ENCODE data around the gene PRKAG1. TPM values are rescaled to one million over a fixed set of nuclear protein-coding genes. Genes with fewer than 3 reads are reported as not detected.

PRKAG1 gene
- total and polyA plus RNA-seq, 2 donors from 2014 or later, result 57.1 to 58.4 TPM

- Histone ChIP-seq H3K27ac (ENCODE audit: low read depth in 2 of 2, low read length in 2 of 2) (no peak overlapping the region), H3K4me3 (ENCODE audit: low read length in 3 of 3) (no peak overlapping the region), H3K9me3 (ENCODE audit: control insufficient read depth in 2 of 3, insufficient read depth in 1 of 3, low read length in 3 of 3) (no peaks in the 10 kb centered on the region), H3K4me1 (ENCODE audit: control insufficient read depth in 2 of 3, insufficient read depth in 2 of 3, low read depth in 1 of 3, low read length in 3 of 3) (peaks cover 6 to 12% (median 10%) of the 10 kb centered on the region in 3 donors), H3K9ac (ENCODE audit: low read length in 3 of 3) (no peak overlapping the region), H3K27me3 (ENCODE audit: control insufficient read depth, insufficient read depth, low read length) (no peaks in the 10 kb centered on the region), H3K36me3 (ENCODE audit: control insufficient read depth in 2 of 3, insufficient read depth in 3 of 3, low read length in 3 of 3) (peaks cover 0 to 11% (median 0%) of the 10 kb centered on the region in 3 donors)
- TF ChIP-seq CTCF (IDR thresholded peaks at IDR 0.05; ENCODE audit: borderline replicate concordance, extremely low read depth, insufficient read depth), result no peak
- FAIRE-seq (no peak), DNase-seq (no peak)
- intact Hi-C loops (cut with DNase I), result no loop called here
Observed at GRCh38 chr12:48954061-48954460, 64.5 kb downstream of the PRKAG1 start.

- Histone ChIP-seq H3K4me1 (ENCODE audit: control insufficient read depth in 2 of 3, insufficient read depth in 2 of 3, low read depth in 1 of 3, low read length in 3 of 3) (peaks cover 4 to 9% (median 6%) of the 10 kb centered on the region in 3 donors), H3K4me3 (ENCODE audit: low read length in 3 of 3) (no peak overlapping the region), H3K9me3 (ENCODE audit: control insufficient read depth in 2 of 3, insufficient read depth in 1 of 3, low read length in 3 of 3) (no peaks in the 10 kb centered on the region), H3K27ac (ENCODE audit: low read depth in 2 of 2, low read length in 2 of 2) (no peak overlapping the region), H3K27me3 (ENCODE audit: control insufficient read depth, insufficient read depth, low read length) (no peaks in the 10 kb centered on the region), H3K36me3 (ENCODE audit: control insufficient read depth in 2 of 3, insufficient read depth in 3 of 3, low read length in 3 of 3) (peaks cover 0 to 11% (median 0%) of the 10 kb centered on the region in 3 donors), H3K9ac (ENCODE audit: low read length in 3 of 3) (no peak overlapping the region)
- DNase-seq (no peak), FAIRE-seq (no peak)
- intact Hi-C loops (cut with DNase I), result no loop called here
- TF ChIP-seq CTCF (IDR thresholded peaks at IDR 0.05; ENCODE audit: borderline replicate concordance, extremely low read depth, insufficient read depth), result no peak
Observed at GRCh38 chr12:48952691-48953090, 65.9 kb downstream of the PRKAG1 start.

Other genes with a start within 250 kb of the PRKAG1 start
- gene ADCY6, start 229.7 kb downstream of the PRKAG1 start, total RNA-seq, result 66.9 TPM
- 27.3 TPM for gene ADCY6, start 229.7 kb downstream of the PRKAG1 start, polyA plus RNA-seq (ENCODE audit: insufficient read depth, low read depth, low replicate concordance)
- 19.6 TPM for gene CACNB3, start 200.3 kb downstream of the PRKAG1 start, total RNA-seq
- gene CACNB3, start 200.3 kb downstream of the PRKAG1 start, polyA plus RNA-seq (ENCODE audit: insufficient read depth, low read depth, low replicate concordance), result 17.9 TPM
- gene DDX23, start 166.6 kb downstream of the PRKAG1 start, total RNA-seq, result 65.5 TPM
- 31.9 TPM for gene DDX23, start 166.6 kb downstream of the PRKAG1 start, polyA plus RNA-seq (ENCODE audit: insufficient read depth, low read depth, low replicate concordance)
- 1.0 TPM for gene RND1, start 152.9 kb downstream of the PRKAG1 start, total RNA-seq
- 2.2 TPM for gene RND1, start 152.9 kb downstream of the PRKAG1 start, polyA plus RNA-seq (ENCODE audit: insufficient read depth, low read depth, low replicate concordance)
- 35.3 TPM for gene FKBP11, start 93.3 kb downstream of the PRKAG1 start, total RNA-seq
- 20.1 TPM for gene FKBP11, start 93.3 kb downstream of the PRKAG1 start, polyA plus RNA-seq (ENCODE audit: insufficient read depth, low read depth, low replicate concordance)
- gene ARF3, start 61.3 kb downstream of the PRKAG1 start, total RNA-seq, result 229 TPM
- 111 TPM for gene ARF3, start 61.3 kb downstream of the PRKAG1 start, polyA plus RNA-seq (ENCODE audit: insufficient read depth, low read depth, low replicate concordance)
- 1.9 TPM for gene WNT10B, start 47.0 kb downstream of the PRKAG1 start, total RNA-seq
- not detected for gene WNT10B, start 47.0 kb downstream of the PRKAG1 start, polyA plus RNA-seq (ENCODE audit: insufficient read depth, low read depth, low replicate concordance)
- gene WNT1, start 40.5 kb downstream of the PRKAG1 start, total RNA-seq, result not detected
- not detected for gene WNT1, start 40.5 kb downstream of the PRKAG1 start, polyA plus RNA-seq (ENCODE audit: insufficient read depth, low read depth, low replicate concordance)
- gene DDN, start 19.4 kb downstream of the PRKAG1 start, total RNA-seq, result not detected
- gene DDN, start 19.4 kb downstream of the PRKAG1 start, polyA plus RNA-seq (ENCODE audit: insufficient read depth, low read depth, low replicate concordance), result 27.0 TPM
- gene KMT2D, start 42.0 kb upstream of the PRKAG1 start, total RNA-seq, result 89.9 TPM
- 5.0 TPM for gene KMT2D, start 42.0 kb upstream of the PRKAG1 start, polyA plus RNA-seq (ENCODE audit: insufficient read depth, low read depth, low replicate concordance)
- 0.69 TPM for gene RHEBL1, start 51.2 kb upstream of the PRKAG1 start, total RNA-seq
- 0.52 TPM for gene RHEBL1, start 51.2 kb upstream of the PRKAG1 start, polyA plus RNA-seq (ENCODE audit: insufficient read depth, low read depth, low replicate concordance)
- 1.6 TPM for gene DHH, start 76.0 kb upstream of the PRKAG1 start, total RNA-seq
- 0.54 TPM for gene DHH, start 76.0 kb upstream of the PRKAG1 start, polyA plus RNA-seq (ENCODE audit: insufficient read depth, low read depth, low replicate concordance)
- gene LMBR1L, start 92.1 kb upstream of the PRKAG1 start, total RNA-seq, result 64.8 TPM
- gene LMBR1L, start 92.1 kb upstream of the PRKAG1 start, polyA plus RNA-seq (ENCODE audit: insufficient read depth, low read depth, low replicate concordance), result 21.2 TPM
- gene TUBA1B, start 112.6 kb upstream of the PRKAG1 start, total RNA-seq, result 537 TPM
- 533 TPM for gene TUBA1B, start 112.6 kb upstream of the PRKAG1 start, polyA plus RNA-seq (ENCODE audit: insufficient read depth, low read depth, low replicate concordance)
- gene TUBA1A, start 170.3 kb upstream of the PRKAG1 start, total RNA-seq, result 94.3 TPM
- gene TUBA1A, start 170.3 kb upstream of the PRKAG1 start, polyA plus RNA-seq (ENCODE audit: insufficient read depth, low read depth, low replicate concordance), result 128 TPM
- 149 TPM for gene TUBA1C, start 246.3 kb upstream of the PRKAG1 start, total RNA-seq
- 204 TPM for gene TUBA1C, start 246.3 kb upstream of the PRKAG1 start, polyA plus RNA-seq (ENCODE audit: insufficient read depth, low read depth, low replicate concordance)